A549 (cell line): ENCODE data around the gene CACNA1G. TPM values are rescaled to one million over a fixed set of nuclear protein-coding genes. Genes with fewer than 3 reads are reported as not detected.
A peak's percentile ranks its signal among the peaks of the same experiment; 100 is the strongest.

Experiments
- ATAC-seq, 2 experiments: fragments of 200-7000 bp in 1 of 2; fragments of >200 bp in 1 of 2; cut with Nextera tagmentation in 1 of 2; cut with Tn5 transposase in 1 of 2; 3 replicates each; pipeline versions ENCODE4 v1.8.0 to v1.9.1; 2018 to 2020; ENCODE audit warnings: mild to moderate bottlenecking in 1 of 2, moderate library complexity in 1 of 2
- CTCF ChIA-PET: fragments of 300-600 bp; sonication (Branson Sonifier 250); formaldehyde crosslinking; extraction: SDS; loops from one replicate; lab custom pipeline; 2021; ENCODE audit warnings: antibody characterized with exemption, inconsistent platforms; lab: Yijun Ruan, JAX
- POLR2A ChIA-PET: fragments of 350-600 bp; formaldehyde crosslinking; extraction: SDS; loops from one replicate; lab custom pipeline; 2021; ENCODE audit warnings: antibody characterized with exemption, inconsistent platforms; lab: Yijun Ruan, JAX
- DNase-seq, 2 experiments: peaks; one replicate each; pipeline versions ENCODE4 v3.0.0 to v3.0.0-alpha.2; 2011 to 2016; ENCODE audit warnings: low read depth in 1 of 2, low spot score in 1 of 2
- FAIRE-seq: peaks from 2 replicates; lab custom pipeline; 2011; peaks lifted over from hg19 to GRCh38; lab: Jason Lieb, UNC
- H3K27ac ChIP-seq, 2 experiments: fragments of >200 bp; sonication (Bioruptor Twin); formaldehyde crosslinking; 3 replicates each; pipeline ENCODE4 v1.5.1; 2016 to 2017
- H3K4me1 ChIP-seq: fragments of >200 bp; sonication (Bioruptor Twin); formaldehyde crosslinking; 3 replicates; pipeline ENCODE4 v1.6.1; 2016
- H3K4me2 ChIP-seq: fragments of >200 bp; sonication (Bioruptor Twin); formaldehyde crosslinking; 3 replicates; pipeline ENCODE4 v1.6.1; 2016
- H3K4me3 ChIP-seq: fragments of >200 bp; sonication (Bioruptor Twin); formaldehyde crosslinking; 3 replicates; pipeline ENCODE4 v1.5.1; 2016
- H3K9me3 ChIP-seq: fragments of >200 bp; sonication (Bioruptor Twin); formaldehyde crosslinking; 3 replicates; pipeline ENCODE4 v1.6.1; 2016
- CEBPB ChIP-seq, 2 experiments: fragments of >200 bp in 1 of 2; sonication (Bioruptor Twin) in 1 of 2; formaldehyde crosslinking in 1 of 2; IDR thresholded peaks; 2 replicates each; pipeline ENCODE4 v1.6.1; 2012 to 2016
- CHD2 ChIP-seq: fragments of 150-350 bp; IDR thresholded peaks from 2 replicates; pipeline ENCODE4 v1.6.1; 2014; ENCODE audit warnings: low read length; ENCODE audit not compliant: partially characterized antibody
- CHD4 ChIP-seq: fragments of 200-600 bp; sonication (generic); IDR thresholded peaks from 2 replicates; pipeline ENCODE4 v1.6.1; 2016; ENCODE audit warnings: antibody characterized with exemption, mild to moderate bottlenecking, borderline replicate concordance
- EP300 ChIP-seq, 2 experiments: fragments of >200 bp; sonication (Bioruptor Twin); formaldehyde crosslinking; IDR thresholded peaks; 2 replicates in 1 of 2; 3 replicates in 1 of 2; pipeline ENCODE4 v1.6.1; 2016 to 2017
- FOSB ChIP-seq: fragments of 250-450 bp; sonication (Bioruptor Pico); IDR thresholded peaks from 2 replicates; pipeline ENCODE4 v1.5.0; 2020; ENCODE audit warnings: mild to moderate bottlenecking, moderate library complexity
- FOXS1 ChIP-seq: fragments of 250-450 bp; sonication (Bioruptor Pico); IDR thresholded peaks from 2 replicates; pipeline ENCODE4 v1.5.0; 2020; ENCODE audit warnings: mild to moderate bottlenecking, moderate library complexity
- GATA3 ChIP-seq: IDR thresholded peaks from 2 replicates; pipeline ENCODE4 v1.6.1; 2012; ENCODE audit warnings: borderline replicate concordance
- HEYL ChIP-seq: fragments of 250-450 bp; sonication (Bioruptor Pico); IDR thresholded peaks from 2 replicates; pipeline ENCODE4 v1.8.0; 2021; ENCODE audit warnings: mild to moderate bottlenecking, moderate library complexity
- POLR2AphosphoS2 ChIP-seq: conservative IDR thresholded peaks from 2 replicates; pipeline ENCODE4 v1.6.1; 2012; ENCODE audit warnings: low read length, improper control_type of control experiment, inconsistent platforms
- SMC3 ChIP-seq: fragments of >200 bp; sonication (Bioruptor Twin); formaldehyde crosslinking; IDR thresholded peaks from 3 replicates; pipeline ENCODE4 v1.6.1; 2018; ENCODE audit warnings: inconsistent platforms
- WGBS: methylation state at CpG from one replicate; pipeline ENCODE4 v1.1.6; 2017; ENCODE audit errors: missing lambda C conversion rate; 5-methylcytosine and 5-hydroxymethylcytosine counted together
- polyA plus RNA-seq, 4 experiments: library from polyadenylated mRNA; depleted of rRNA in 3 of 4; stranded (reverse); fragments of >200 nt; fragmentation: RNase III in 1 of 4; extraction: RNeasy Plus Mini Kit Qiagen cat#74134 plus additional on column Dnase treatment in 1 of 4; gene quantifications; 2 replicates in 3 of 4; 3 replicates in 1 of 4; pipeline ENCODE4 v1.2.3, GENCODE V29; 2011 to 2017
- TF ChIP-seq, protein P1 (sequence below): fragments of 250-450 bp; sonication (Bioruptor Pico); IDR thresholded peaks from 2 replicates; pipeline ENCODE4 v1.5.0; 2021; ENCODE audit warnings: mild to moderate bottlenecking, moderate library complexity, borderline replicate concordance
- TF ChIP-seq, protein P2 (sequence below): IDR thresholded peaks from 2 replicates; pipeline ENCODE4 v1.6.1; 2012
- TF ChIP-seq, protein P3 (sequence below): fragments of 200-600 bp; sonication (generic); IDR thresholded peaks from 2 replicates; pipeline ENCODE4 v1.6.1; 2016; ENCODE audit warnings: antibody characterized with exemption, mild to moderate bottlenecking, moderate library complexity
- TF ChIP-seq, protein P4 (sequence below): fragments of >200 bp; sonication (Bioruptor Twin); formaldehyde crosslinking; IDR thresholded peaks from 2 replicates; pipeline ENCODE4 v1.6.1; 2016
- TF ChIP-seq, protein P5 (sequence below): fragments of 450-650 bp; IDR thresholded peaks from 2 replicates; pipeline ENCODE4 v1.6.1; 2014; ENCODE audit warnings: antibody characterized with exemption
- TF ChIP-seq, protein P6 (sequence below): fragments of 150-350 bp; IDR thresholded peaks from 2 replicates; pipeline ENCODE4 v1.6.1; 2014; ENCODE audit warnings: low read depth, mild to moderate bottlenecking, low read length
- TF ChIP-seq, protein P7 (sequence below): fragments of >200 bp; sonication (Bioruptor Twin); formaldehyde crosslinking; IDR thresholded peaks from 3 replicates; pipeline ENCODE4 v1.6.1; 2016

The CACNA1G gene
- polyA plus RNA-seq, 2 of the 4 experiments (the other 2 are of a cell fraction) = 4.0 to 8.9 TPM

DNA sequence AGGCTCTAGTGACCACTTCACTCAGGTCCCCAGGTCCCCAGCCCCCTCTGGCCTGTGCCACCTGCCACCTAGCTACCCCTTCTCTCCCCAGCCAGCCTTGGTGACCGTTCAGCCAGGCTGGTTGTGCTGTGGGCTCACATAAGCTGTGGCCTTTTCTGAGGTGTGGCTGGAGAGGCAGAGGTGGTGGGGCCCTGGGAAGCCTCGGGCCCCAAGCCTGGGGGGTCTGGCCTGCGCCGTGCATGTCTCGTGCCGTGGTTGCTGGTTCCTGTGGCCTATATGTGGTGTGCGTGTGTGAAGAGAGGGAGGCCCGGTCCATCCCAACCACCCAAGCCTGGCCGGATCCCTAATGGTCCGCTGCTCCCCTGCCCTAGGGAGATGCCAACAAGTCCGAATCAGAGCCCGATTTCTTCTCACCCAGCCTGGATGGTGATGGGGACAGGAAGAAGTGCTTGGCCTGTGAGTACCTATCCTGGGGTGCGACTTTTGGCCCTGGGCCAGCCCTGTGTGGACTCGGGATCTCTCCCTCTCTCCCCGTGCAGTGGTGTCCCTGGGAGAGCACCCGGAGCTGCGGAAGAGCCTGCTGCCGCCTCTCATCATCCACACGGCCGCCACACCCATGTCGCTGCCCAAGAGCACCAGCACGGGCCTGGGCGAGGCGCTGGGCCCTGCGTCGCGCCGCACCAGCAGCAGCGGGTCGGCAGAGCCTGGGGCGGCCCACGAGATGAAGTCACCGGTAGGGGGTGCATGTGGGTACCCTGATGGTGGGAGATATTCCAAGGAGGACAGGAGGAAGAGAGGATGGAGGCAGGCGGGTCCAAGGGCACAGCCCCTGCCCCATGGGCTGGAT lies 35.9 kb downstream of the CACNA1G start:
- no peak overlapping the region for H3K27ac ChIP-seq
- 88% methylated on average over 30 of the region's 34 CpGs for WGBS
- no peak overlapping the region for H3K4me3 ChIP-seq
- ATAC-seq = peak in 1 of 2 experiments; percentile 34; a peak in 3 of 6 replicates
- no peaks in the 10 kb centered on the region for H3K9me3 ChIP-seq
- ChIA-PET POLR2A (no interaction called here), CTCF (interaction anchor here (0.9 kb wide), 1 partner anchor 34 kb away, joined by 4 read pairs; no protein-coding TSS in a partner anchor)
- no peak for DNase-seq
- H3K4me1 ChIP-seq = no peaks in the 10 kb centered on the region
- TF ChIP-seq CEBPB (IDR thresholded peaks at IDR 0.05) (no peak), POLR2AphosphoS2 (no peak), CHD2 (no peak), SMC3 (no peak), CHD4 (no peak), EP300 (IDR thresholded peaks at IDR 0.05) (no peak), GATA3 (no peak), FOXS1 (CRISPR knock-in tag) (no peak), HEYL (CRISPR knock-in tag) (no peak), FOSB (CRISPR knock-in tag) (no peak)
- TF ChIP-seq, protein P1, sequence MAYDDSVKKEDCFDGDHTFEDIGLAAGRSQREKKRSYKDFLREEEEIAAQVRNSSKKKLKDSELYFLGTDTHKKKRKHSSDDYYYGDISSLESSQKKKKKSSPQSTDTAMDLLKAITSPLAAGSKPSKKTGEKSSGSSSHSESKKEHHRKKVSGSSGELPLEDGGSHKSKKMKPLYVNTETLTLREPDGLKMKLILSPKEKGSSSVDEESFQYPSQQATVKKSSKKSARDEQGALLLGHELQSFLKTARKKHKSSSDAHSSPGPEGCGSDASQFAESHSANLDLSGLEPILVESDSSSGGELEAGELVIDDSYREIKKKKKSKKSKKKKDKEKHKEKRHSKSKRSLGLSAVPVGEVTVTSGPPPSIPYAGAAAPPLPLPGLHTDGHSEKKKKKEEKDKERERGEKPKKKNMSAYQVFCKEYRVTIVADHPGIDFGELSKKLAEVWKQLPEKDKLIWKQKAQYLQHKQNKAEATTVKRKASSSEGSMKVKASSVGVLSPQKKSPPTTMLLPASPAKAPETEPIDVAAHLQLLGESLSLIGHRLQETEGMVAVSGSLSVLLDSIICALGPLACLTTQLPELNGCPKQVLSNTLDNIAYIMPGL (CRISPR knock-in tag) = no peak
- TF ChIP-seq, protein P2, sequence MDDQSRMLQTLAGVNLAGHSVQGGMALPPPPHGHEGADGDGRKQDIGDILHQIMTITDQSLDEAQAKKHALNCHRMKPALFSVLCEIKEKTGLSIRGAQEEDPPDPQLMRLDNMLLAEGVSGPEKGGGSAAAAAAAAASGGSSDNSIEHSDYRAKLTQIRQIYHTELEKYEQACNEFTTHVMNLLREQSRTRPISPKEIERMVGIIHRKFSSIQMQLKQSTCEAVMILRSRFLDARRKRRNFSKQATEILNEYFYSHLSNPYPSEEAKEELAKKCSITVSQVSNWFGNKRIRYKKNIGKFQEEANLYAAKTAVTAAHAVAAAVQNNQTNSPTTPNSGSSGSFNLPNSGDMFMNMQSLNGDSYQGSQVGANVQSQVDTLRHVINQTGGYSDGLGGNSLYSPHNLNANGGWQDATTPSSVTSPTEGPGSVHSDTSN = no peak
- TF ChIP-seq, protein P3, sequence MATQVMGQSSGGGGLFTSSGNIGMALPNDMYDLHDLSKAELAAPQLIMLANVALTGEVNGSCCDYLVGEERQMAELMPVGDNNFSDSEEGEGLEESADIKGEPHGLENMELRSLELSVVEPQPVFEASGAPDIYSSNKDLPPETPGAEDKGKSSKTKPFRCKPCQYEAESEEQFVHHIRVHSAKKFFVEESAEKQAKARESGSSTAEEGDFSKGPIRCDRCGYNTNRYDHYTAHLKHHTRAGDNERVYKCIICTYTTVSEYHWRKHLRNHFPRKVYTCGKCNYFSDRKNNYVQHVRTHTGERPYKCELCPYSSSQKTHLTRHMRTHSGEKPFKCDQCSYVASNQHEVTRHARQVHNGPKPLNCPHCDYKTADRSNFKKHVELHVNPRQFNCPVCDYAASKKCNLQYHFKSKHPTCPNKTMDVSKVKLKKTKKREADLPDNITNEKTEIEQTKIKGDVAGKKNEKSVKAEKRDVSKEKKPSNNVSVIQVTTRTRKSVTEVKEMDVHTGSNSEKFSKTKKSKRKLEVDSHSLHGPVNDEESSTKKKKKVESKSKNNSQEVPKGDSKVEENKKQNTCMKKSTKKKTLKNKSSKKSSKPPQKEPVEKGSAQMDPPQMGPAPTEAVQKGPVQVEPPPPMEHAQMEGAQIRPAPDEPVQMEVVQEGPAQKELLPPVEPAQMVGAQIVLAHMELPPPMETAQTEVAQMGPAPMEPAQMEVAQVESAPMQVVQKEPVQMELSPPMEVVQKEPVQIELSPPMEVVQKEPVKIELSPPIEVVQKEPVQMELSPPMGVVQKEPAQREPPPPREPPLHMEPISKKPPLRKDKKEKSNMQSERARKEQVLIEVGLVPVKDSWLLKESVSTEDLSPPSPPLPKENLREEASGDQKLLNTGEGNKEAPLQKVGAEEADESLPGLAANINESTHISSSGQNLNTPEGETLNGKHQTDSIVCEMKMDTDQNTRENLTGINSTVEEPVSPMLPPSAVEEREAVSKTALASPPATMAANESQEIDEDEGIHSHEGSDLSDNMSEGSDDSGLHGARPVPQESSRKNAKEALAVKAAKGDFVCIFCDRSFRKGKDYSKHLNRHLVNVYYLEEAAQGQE = no peak
- TF ChIP-seq, protein P4, sequence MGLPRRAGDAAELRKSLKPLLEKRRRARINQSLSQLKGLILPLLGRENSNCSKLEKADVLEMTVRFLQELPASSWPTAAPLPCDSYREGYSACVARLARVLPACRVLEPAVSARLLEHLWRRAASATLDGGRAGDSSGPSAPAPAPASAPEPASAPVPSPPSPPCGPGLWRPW = no peak
- TF ChIP-seq, protein P5, sequence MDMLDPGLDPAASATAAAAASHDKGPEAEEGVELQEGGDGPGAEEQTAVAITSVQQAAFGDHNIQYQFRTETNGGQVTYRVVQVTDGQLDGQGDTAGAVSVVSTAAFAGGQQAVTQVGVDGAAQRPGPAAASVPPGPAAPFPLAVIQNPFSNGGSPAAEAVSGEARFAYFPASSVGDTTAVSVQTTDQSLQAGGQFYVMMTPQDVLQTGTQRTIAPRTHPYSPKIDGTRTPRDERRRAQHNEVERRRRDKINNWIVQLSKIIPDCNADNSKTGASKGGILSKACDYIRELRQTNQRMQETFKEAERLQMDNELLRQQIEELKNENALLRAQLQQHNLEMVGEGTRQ = no peak
- TF ChIP-seq, protein P6, sequence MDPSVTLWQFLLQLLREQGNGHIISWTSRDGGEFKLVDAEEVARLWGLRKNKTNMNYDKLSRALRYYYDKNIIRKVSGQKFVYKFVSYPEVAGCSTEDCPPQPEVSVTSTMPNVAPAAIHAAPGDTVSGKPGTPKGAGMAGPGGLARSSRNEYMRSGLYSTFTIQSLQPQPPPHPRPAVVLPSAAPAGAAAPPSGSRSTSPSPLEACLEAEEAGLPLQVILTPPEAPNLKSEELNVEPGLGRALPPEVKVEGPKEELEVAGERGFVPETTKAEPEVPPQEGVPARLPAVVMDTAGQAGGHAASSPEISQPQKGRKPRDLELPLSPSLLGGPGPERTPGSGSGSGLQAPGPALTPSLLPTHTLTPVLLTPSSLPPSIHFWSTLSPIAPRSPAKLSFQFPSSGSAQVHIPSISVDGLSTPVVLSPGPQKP = no peak
- TF ChIP-seq, protein P7, sequence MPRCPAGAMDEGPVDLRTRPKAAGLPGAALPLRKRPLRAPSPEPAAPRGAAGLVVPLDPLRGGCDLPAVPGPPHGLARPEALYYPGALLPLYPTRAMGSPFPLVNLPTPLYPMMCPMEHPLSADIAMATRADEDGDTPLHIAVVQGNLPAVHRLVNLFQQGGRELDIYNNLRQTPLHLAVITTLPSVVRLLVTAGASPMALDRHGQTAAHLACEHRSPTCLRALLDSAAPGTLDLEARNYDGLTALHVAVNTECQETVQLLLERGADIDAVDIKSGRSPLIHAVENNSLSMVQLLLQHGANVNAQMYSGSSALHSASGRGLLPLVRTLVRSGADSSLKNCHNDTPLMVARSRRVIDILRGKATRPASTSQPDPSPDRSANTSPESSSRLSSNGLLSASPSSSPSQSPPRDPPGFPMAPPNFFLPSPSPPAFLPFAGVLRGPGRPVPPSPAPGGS = no peak
- FAIRE-seq = no peak
- H3K4me2 ChIP-seq = no peak overlapping the region
